ENCODE results near the gene IKZF2. TPM values are rescaled to one million over a fixed set of nuclear protein-coding genes. Genes with fewer than 3 reads are reported as not detected.

The IKZF2 gene
- total and polyA plus RNA-seq, 10 of the 15 experiments (the other 5 are each of a cell fraction or from before 2014, with no cell fraction given): 15.2 to 266 (median 87.2) TPM

DNA sequence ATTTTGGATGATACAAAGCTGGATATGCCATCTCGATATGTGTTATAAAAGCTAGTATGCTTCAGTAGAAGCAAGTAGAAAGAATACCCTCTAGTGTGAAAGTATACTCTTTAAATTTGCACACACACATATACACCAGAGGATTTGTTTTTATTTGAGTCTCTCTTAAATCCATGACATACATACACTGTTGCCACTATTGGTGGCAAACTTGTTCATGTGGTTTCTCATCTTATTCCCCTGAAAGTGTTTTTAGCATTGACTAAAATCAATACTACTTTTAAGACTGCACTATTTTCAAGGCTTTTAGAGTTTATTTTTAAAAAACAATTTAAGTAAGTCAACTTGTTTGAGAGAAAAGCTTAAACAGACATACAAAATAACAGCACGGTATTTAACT is 137.4 kb downstream of the IKZF2 start (continued):
- TF ChIP-seq MYB (IDR thresholded peaks at IDR 0.05; ENCODE audit: borderline replicate concordance, low read depth, low read length): no peak
- no peak for TF ChIP-seq IKZF1 (conservative IDR thresholded peaks at IDR 0.05)
- no peak for TF ChIP-seq BACH1 (IDR thresholded peaks at IDR 0.05; ENCODE audit: borderline replicate concordance)
- TF ChIP-seq BRCA1 (IDR thresholded peaks at IDR 0.05; ENCODE audit: low read depth, low read length): no peak
- TF ChIP-seq, protein P1, sequence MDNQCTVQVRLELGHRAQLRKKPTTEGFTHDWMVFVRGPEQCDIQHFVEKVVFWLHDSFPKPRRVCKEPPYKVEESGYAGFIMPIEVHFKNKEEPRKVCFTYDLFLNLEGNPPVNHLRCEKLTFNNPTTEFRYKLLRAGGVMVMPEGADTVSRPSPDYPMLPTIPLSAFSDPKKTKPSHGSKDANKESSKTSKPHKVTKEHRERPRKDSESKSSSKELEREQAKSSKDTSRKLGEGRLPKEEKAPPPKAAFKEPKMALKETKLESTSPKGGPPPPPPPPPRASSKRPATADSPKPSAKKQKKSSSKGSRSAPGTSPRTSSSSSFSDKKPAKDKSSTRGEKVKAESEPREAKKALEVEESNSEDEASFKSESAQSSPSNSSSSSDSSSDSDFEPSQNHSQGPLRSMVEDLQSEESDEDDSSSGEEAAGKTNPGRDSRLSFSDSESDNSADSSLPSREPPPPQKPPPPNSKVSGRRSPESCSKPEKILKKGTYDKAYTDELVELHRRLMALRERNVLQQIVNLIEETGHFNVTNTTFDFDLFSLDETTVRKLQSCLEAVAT (IDR thresholded peaks at IDR 0.05): 0 out of 2 replicates have a peak, but pooled peaks have one; percentile 17
- TF ChIP-seq, protein P2, sequence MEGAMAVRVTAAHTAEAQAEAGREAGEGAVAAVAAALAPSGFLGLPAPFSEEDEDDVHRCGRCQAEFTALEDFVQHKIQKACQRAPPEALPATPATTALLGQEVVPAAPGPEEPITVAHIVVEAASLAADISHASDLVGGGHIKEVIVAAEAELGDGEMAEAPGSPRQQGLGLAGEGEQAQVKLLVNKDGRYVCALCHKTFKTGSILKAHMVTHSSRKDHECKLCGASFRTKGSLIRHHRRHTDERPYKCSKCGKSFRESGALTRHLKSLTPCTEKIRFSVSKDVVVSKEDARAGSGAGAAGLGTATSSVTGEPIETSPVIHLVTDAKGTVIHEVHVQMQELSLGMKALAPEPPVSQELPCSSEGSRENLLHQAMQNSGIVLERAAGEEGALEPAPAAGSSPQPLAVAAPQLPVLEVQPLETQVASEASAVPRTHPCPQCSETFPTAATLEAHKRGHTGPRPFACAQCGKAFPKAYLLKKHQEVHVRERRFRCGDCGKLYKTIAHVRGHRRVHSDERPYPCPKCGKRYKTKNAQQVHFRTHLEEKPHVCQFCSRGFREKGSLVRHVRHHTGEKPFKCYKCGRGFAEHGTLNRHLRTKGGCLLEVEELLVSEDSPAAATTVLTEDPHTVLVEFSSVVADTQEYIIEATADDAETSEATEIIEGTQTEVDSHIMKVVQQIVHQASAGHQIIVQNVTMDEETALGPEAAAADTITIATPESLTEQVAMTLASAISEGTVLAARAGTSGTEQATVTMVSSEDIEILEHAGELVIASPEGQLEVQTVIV (IDR thresholded peaks at IDR 0.05; ENCODE audit: borderline replicate concordance, partially characterized antibody): no peak
- TF ChIP-seq POLR2A (IDR thresholded peaks at IDR 0.05; ENCODE audit: low read depth, low read length): no peak
- 0 out of 2 replicates have a peak, but pooled peaks have one; percentile 7 for TF ChIP-seq NFIC (IDR thresholded peaks at IDR 0.05; ENCODE audit: low read depth, low read length)
- no peak for TF ChIP-seq MYC (IDR thresholded peaks at IDR 0.05; ENCODE audit: insufficient read depth, insufficient read length, insufficient replicate concordance, low read length, severe bottlenecking)
- TF ChIP-seq SIX5 (IDR thresholded peaks at IDR 0.05; ENCODE audit: low read depth, low read length, severe bottlenecking): no peak

Data from GM12878 (cell line).